ENCODE measurements around the gene MMP14.
"Not testable (repeated sequence)": the region's sequence is repeated elsewhere in the genome, so short reads cannot be mapped to it uniquely, and the experiment has no call there.

MMP14 gene

GRCh38 chr14:22814373-22814772, 22.0 kb upstream of the MMP14 start:
- no peak for DNase-seq (ENCODE audit: low spot score)

GRCh38 chr14:22814941-22815713, 21.3 kb upstream of the MMP14 start, which contains the start of gene SLC7A7:
TSS of gene SLC7A7 (minus strand) at chr14:22815435. CDS start at chr14:22813398, 2,037 bp downstream.
- no peak for DNase-seq (ENCODE audit: low spot score)

GRCh38 chr14:22819151-22819988, 17.0 kb upstream of the MMP14 start:
- DNase-seq (ENCODE audit: low spot score) = no peak

GRCh38 chr14:22820731-22821130, 15.7 kb upstream of the MMP14 start:
- DNase-seq (ENCODE audit: low spot score) = no peak

GRCh38 chr14:22821193-22822015, 15.0 kb upstream of the MMP14 start:
- no peak for DNase-seq (ENCODE audit: low spot score)

GRCh38 chr14:22822016-22822570, 14.3 kb upstream of the MMP14 start:
- no peak for DNase-seq (ENCODE audit: low spot score)

GRCh38 chr14:22822571-22823098, 13.8 kb upstream of the MMP14 start:
- DNase-seq (ENCODE audit: low spot score) = no peak

GRCh38 chr14:22824711-22825359, 11.6 kb upstream of the MMP14 start:
- no peak for DNase-seq (ENCODE audit: low spot score)

GRCh38 chr14:22829076-22829660, 7.2 kb upstream of the MMP14 start:
- DNase-seq (ENCODE audit: low spot score) = not testable (repeated sequence)

- peak; percentile 92 for DNase-seq (ENCODE audit: low spot score)
Observed at GRCh38 chr14:22829661-22830442, 6.5 kb upstream of the MMP14 start, which contains the start of gene MRPL52. TSS of gene MRPL52 (plus strand) at chr14:22829887. CDS start at chr14:22829913, 26 bp downstream.

- no peak for DNase-seq (ENCODE audit: low spot score)
Observed at GRCh38 chr14:22830443-22831010, 5.9 kb upstream of the MMP14 start.

- no peak for DNase-seq (ENCODE audit: low spot score)
Observed at GRCh38 chr14:22835505-22835904, 880 bp upstream of the MMP14 start.

- DNase-seq (ENCODE audit: low spot score) = no peak
Observed at GRCh38 chr14:22837114-22837749, 847 bp downstream of the MMP14 start.

GRCh38 chr14:22837750-22838538, 1.6 kb downstream of the MMP14 start:
- no peak for DNase-seq (ENCODE audit: low spot score)

GRCh38 chr14:22838631-22839041, 2.3 kb downstream of the MMP14 start:
- DNase-seq (ENCODE audit: low spot score) = no peak

GRCh38 chr14:22839159-22839779, 2.9 kb downstream of the MMP14 start:
- DNase-seq (ENCODE audit: low spot score) = no peak

GRCh38 chr14:22841311-22841710, 4.9 kb downstream of the MMP14 start:
- DNase-seq (ENCODE audit: low spot score) = no peak
